GM21723 (cell line): Measurements from ENCODE around the gene KRTAP9-3.
"Not testable (repeated sequence)": the region's sequence is repeated elsewhere in the genome, so short reads cannot be mapped to it uniquely, and the experiment has no call there.

Experiments used
- ATAC-seq: cut with Tn5 transposase; IDR thresholded peaks from one replicate; pipeline ENCODE4 v1.9.1; 2021; ENCODE audit warnings: mild to moderate bottlenecking, moderate library complexity; ENCODE audit not compliant: unreplicated experiment

The KRTAP9-3 gene

DNA sequence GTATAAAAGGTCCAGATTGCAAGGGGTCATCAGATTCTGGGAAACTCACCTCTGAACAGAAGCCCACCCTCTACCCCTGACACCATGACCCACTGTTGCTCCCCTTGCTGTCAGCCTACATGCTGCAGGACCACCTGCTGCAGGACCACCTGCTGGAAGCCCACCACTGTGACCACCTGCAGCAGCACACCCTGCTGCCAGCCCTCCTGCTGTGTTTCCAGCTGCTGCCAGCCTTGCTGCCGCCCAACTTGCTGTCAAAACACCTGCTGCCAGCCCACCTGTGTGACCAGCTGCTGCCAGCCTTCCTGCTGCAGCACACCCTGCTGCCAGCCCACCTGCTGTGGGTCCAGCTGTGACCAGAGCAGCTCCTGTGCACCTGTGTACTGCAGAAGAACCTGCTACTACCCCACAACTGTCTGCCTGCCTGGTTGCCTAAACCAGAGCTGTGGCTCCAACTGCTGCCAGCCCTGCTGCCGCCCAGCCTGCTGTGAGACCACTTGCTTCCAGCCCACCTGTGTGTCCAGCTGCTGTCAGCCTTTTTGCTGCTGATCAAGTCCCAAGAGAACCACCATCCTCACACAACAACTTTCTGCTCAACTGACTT lies 17.5 kb downstream of the KRTAP9-3 start, which contains the start of gene KRTAP9-4:
TSS of gene KRTAP9-4 (plus strand) at position 51 of the 604 bp plus-strand sequence. CDS start at position 85, 34 bp downstream.
- not testable (repeated sequence) for ATAC-seq

DNA sequence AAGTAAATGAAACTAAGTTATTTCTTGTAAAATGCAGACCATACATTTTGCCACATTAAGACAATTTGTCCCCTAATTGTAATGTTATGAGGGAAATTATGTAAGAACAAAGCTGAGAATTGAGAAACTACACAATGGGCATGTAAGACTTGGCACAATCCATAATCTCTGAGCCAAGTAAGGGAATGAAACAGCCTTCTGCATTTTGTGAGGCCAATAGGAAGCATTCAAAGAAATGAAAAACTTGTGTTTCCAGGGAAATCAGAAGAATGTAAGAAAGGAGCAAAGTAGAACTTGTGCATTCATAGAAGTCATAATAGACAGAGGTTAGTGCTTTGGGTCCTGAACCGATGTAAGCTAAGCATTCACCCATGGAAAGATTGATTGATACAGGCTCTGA lies 19.0 kb downstream of the KRTAP9-3 start:
- ATAC-seq = no peak

DNA sequence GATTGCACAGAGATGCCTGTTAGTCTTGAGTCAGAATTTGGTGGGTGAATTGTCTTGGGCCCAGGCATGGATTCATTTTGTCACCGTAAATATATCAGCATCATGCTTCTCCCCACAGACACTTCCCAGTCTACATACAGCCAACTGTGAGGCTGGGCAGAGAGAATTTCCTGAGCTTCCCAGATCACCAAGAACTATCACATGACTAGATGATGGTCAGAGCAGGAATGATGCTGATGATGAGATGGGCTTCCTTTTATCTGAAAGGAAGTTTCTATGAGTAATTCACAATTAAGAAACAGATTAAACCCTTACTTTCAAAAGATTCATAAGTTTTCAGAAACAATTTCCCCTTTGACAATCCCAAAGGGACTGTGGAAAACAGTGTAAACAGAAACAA lies 22.6 kb downstream of the KRTAP9-3 start:
- no peak for ATAC-seq

DNA sequence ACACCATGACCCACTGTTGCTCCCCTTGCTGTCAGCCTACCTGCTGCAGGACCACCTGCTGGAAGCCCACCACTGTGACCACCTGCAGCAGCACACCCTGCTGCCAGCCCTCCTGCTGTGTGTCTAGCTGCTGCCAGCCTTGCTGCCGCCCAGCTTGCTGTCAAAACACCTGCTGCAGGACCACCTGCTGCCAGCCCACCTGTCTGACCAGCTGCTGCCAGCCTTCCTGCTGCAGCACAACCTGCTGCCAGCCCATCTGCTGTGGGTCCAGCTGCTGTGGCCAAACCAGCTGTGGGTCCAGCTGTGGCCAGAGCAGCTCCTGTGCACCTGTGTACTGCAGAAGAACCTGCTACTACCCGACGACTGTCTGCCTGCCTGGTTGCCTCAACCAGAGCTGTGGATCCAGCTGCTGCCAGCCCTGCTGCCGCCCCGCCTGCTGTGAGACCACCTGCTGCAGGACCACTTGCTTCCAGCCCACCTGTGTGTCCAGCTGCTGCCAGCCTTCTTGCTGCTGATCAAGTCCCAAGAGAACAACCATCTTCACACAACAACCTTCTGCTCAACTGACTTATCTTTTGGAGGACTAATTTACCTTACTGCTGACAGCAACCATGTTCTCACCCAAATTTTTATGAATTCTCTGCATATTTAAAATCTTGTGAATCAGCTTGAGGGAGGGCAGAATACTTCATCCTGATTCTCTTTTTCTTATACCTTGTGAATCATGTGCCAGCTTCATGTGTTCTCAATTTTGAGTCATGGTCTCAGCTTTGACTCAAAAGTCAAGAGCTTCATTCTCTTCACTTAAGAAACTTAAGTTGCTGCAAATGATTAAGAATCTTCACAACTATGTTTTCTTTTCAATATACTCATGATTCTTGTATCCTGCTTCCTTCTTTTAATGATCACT lies 23.4 kb downstream of the KRTAP9-3 start, which contains the start of gene KRTAP9-9:
TSS of gene KRTAP9-9 (plus strand) at position 4 of the 910 bp plus-strand sequence.
- not testable (repeated sequence) for ATAC-seq

DNA sequence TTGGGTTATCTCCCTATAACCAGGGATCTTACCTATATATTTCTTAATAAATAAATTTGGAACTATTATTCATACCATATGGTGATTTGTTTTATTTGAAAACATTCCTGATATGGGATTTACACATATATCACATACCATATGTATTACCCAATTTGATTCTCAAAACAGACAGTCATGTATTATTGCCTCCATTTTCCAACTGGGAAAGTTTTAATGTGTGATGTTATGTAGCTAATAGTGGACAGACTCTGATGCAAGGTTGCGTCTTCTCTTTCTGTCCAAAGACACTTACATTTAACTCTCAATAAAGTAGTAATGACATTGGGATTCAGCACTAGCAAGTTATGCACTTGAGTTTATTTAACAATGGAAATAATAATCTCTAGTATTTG lies 24.0 kb downstream of the KRTAP9-3 start:
- no peak for ATAC-seq

DNA sequence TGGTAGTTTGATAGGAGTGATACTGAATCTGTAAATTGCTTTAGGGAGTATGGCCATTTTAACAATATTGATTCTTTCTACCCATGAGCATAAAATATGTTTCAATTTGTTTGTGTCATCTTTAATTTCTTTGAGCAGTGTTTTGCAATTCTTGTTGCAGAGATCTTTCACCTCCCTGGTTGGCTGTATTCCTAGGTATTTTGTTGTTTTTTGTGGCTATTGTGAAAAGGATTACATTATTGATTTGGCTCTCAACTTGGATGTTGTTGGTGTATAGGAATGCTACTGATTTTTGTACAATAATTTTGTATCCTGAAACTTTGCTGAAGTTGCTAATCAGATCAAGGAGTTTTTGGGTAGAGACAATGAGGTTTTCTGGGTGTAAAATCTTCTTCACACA lies 26.2 kb downstream of the KRTAP9-3 start:
- no peak for ATAC-seq

DNA sequence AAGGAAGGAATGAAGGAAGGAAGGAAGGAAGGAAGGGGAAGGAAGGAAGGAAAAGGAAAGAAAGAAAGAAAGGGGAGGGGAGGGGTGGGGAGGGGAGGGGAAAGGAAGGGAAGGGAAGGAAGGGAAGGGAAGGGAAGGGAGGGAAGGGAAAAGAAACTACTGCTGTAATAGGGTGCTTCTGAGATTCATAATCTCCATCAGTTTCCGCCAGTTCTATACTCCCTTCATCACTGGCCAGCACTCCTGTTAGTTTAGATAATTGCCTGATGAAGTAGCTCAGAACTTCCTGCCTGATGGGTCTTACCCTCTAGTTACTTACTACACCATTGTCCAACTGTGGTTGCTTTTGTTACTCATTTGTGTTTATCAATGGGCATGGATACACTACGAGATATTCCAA lies 31.0 kb downstream of the KRTAP9-3 start:
- no peak for ATAC-seq

DNA sequence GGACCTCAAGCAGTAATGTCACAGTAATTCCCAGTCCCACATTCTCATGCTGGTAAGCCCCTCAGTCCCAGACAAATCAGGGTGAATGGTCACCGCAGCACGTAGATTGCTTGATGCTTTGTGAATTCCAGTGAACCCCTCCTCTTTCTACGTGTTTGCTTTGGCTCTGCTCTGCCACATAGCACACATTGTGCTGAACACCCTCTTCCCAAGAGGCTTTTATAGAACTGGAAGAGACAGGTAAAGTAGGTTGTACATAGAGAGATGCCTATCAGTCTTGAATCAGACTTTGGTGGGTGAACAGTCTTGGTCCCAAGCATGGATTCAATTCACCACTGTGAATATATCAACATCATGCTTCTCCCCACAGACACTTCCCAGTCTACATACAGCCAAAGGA lies 32.4 kb downstream of the KRTAP9-3 start:
- no peak for ATAC-seq

DNA sequence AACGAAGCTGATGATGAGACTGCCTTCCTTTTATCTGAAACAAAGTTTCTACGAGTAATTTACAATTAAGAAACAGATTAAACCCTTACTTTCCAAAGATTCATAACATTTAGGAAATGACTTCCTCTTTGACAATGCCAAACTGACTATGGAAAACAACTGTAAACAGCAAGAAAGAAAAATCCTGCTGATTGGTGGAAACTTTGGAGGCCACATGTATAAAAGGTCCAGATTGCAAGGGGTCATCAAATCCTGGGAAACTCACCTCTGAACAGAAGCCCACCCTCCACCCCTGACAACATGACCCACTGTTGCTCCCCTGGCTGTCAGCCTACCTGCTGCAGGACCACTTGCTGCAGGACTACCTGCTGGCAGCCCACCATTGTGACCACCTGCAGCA lies 32.8 kb downstream of the KRTAP9-3 start, which contains the start of gene KRTAP9-6:
TSS of gene KRTAP9-6 (plus strand) at position 301 of the 400 bp plus-strand sequence. CDS start at position 301, 0 bp downstream.
- ATAC-seq = no peak

DNA sequence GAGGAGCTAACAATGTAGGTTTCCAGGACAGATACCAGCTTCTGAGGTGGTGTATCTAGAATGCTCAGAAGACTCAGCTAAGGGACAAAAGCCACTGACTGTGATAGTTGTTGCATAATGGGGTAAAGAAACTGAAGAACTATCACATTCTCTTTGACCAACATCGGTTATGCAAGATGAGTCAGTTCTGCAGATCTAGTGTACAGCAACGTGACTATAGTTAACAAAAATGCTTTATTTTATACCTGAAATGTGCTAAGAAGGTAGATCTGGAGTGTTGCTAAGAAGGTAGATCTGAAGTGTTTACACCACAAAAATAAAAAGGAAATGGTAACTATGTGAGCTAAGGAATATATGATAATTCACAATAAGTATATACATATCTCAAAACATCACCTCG lies 35.5 kb downstream of the KRTAP9-3 start:
- ATAC-seq = no peak

DNA sequence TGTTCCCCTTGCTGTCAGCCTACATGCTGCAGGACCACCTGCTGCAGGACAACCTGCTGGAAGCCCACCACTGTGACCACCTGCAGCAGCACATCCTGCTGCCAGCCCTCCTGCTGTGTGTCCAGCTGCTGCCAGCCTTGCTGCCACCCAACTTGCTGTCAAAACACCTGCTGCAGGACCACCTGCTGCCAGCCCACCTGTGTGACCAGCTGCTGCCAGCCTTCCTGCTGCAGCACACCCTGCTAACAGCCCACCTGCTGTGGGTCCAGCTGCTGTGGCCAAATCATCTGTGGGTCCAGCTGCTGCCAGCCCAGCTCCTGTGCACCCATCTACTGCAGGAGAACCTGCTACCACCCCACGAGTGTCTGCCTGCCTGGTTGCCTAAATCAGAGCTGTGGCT lies 39.1 kb downstream of the KRTAP9-3 start:
- ATAC-seq = not testable (repeated sequence)

DNA sequence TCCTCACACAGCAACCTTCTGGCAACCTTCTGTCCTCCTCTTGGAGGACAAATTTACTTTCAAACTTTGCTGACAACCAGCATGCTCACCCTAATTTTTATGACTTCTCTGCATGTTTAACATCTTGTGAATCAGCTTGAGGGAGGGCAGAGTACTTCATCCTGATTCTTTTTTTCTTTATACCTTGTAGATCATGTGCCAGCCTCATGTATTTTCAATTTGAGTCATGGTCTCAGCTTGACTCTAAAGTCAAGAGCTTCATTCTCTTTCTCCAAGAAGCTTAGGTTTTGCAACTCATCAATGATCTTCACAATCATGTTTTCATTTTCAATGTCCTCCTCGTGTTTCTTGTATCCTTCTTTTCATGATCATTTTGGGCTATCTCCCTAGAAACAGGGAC lies 39.6 kb downstream of the KRTAP9-3 start:
- ATAC-seq = no peak

DNA sequence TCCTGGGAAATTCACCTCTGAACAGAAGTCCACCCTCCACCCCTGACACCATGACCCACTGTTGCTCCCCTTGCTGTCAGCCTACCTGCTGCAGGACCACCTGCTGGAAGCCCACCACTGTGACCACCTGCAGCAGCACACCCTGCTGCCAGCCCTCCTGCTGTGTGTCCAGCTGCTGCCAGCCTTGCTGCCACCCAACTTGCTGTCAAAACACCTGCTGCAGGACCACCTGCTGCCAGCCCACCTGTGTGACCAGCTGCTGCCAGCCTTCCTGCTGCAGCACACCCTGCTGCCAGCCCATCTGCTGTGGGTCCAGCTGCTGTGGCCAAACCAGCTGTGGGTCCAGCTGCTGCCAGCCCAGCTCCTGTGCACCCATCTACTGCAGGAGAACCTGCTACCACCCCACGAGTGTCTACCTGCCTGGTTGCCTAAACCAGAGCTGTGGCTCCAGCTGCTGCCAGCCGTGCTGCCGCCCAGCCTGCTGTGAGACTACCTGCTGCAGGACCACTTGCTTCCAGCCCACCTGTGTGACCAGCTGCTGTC lies 43.5 kb downstream of the KRTAP9-3 start, which contains the start of gene KRTAP9-7:
TSS of gene KRTAP9-7 (plus strand) at position 51 of the 543 bp plus-strand sequence. CDS start at position 51, 0 bp downstream.
- not testable (repeated sequence) for ATAC-seq

DNA sequence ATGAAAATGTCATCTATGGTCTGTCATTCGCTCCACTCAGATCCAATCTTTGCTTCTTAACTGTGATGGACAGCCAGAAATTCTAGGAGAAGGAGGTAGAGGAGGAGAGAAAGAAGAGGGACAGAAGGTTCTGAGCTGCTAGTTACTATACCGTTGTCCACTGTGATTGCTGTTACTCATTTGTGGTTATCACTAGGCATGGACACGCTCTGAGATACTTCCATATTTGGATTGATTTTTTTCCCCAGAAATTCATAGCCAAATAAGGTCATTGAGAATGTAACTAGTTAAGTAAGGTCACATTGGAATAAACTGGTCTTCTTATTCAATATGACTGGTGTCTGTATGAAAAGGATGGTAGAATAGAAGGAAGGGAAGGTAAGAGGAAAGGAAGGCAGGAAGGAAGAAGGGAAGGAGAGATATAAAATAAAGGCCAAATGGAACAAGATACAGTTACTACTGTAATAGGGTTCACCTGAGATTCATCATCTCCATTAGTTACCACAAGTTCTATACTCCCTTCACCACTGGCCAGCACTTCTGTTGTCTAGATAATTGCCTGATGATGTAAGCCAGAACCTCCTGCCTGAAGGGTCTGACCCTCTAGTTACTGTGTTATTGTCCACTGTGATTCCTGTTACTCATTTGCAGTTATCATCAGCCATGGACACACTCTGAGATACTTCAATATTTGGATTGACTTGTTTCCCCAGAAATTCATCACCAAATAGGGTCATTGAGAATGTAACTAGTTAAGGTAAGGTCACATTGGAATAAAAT lies 46.1 kb downstream of the KRTAP9-3 start:
- no peak for ATAC-seq
